Subcutaneous abdominal adipose tissue (tissue), 5 donors: ENCODE measurements around the gene IL2RA.

Source experiments
- H3K27ac ChIP-seq: one replicate; pipeline ENCODE4 v1.7.0; 2013; ENCODE audit warnings: low read depth, mild to moderate bottlenecking, inconsistent platforms, low read length, moderate library complexity
- H3K27me3 ChIP-seq, 5 donors: one replicate each; pipeline ENCODE4 v1.7.0; 2013; ENCODE audit warnings: low read length in 5 of 5, inconsistent platforms in 1 of 5; ENCODE audit not compliant: control insufficient read depth in 5 of 5, insufficient read depth in 4 of 5
- H3K36me3 ChIP-seq, 5 donors: one replicate each; pipeline ENCODE4 v1.7.0; 2013; ENCODE audit warnings: low read length in 5 of 5; ENCODE audit not compliant: control insufficient read depth in 5 of 5, insufficient read depth in 5 of 5
- H3K4me1 ChIP-seq, 5 donors: one replicate each; pipeline ENCODE4 v1.7.0; 2013; ENCODE audit warnings: low read length in 5 of 5, mild to moderate bottlenecking in 3 of 5, moderate library complexity in 1 of 5; ENCODE audit not compliant: control insufficient read depth in 5 of 5, insufficient read depth in 5 of 5
- H3K4me3 ChIP-seq, 5 donors: one replicate each; pipeline ENCODE4 v1.7.0; 2013; ENCODE audit warnings: low read length in 5 of 5, low read depth in 1 of 5
- H3K9ac ChIP-seq, 5 donors: one replicate each; pipeline ENCODE4 v1.7.0; 2013; ENCODE audit warnings: low read length in 5 of 5, mild to moderate bottlenecking in 4 of 5, moderate library complexity in 3 of 5
- H3K9me3 ChIP-seq, 5 donors: one replicate each; pipeline ENCODE4 v1.7.0; 2013; ENCODE audit warnings: low read length in 5 of 5; ENCODE audit not compliant: control insufficient read depth in 5 of 5
- donor health status: healthy.
- donor health status: healthy.
- donor health status: healthy.
- donor health status: healthy.
- donor health status: healthy.

The IL2RA gene

GRCh38 chr10:6098156-6098555 is 36.0 kb upstream of the IL2RA start:
- no peak overlapping the region for H3K27ac ChIP-seq
- no peaks in the 10 kb centered on the region for H3K9me3 ChIP-seq
- no peak overlapping the region for H3K9ac ChIP-seq
- no peak overlapping the region for H3K4me3 ChIP-seq
- peaks cover 16 to 49% (median 33%) of the 10 kb centered on the region in 5 donors for H3K36me3 ChIP-seq
- H3K27me3 ChIP-seq = no peaks in the 10 kb centered on the region
- peaks cover 5 to 36% (median 30%) of the 10 kb centered on the region in 5 donors for H3K4me1 ChIP-seq

DNA sequence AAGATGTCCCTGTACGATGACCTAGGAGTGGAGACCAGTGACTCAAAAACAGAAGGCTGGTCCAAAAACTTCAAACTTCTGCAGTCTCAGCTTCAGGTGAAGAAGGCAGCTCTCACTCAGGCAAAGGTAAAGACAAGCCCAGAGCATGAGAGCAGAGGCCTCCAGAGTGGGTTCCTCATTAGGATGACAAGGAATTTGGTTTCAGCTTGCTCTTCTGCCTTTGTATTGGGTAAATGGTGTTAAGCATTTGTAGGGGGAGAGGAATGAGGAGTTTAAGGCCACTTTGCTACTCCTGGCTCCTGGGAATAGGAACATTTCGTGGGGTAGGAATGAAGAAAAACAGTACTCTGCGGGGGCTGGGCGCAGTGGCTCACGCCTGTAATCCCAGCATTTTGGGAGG is 34.9 kb upstream of the IL2RA start:
- Histone ChIP-seq H3K36me3 (peaks cover 12 to 39% (median 25%) of the 10 kb centered on the region in 5 donors), H3K27ac (no peak overlapping the region), H3K4me3 (no peak overlapping the region), H3K9me3 (no peaks in the 10 kb centered on the region), H3K9ac (no peak overlapping the region), H3K4me1 (peaks cover 7 to 47% (median 41%) of the 10 kb centered on the region in 5 donors), H3K27me3 (no peaks in the 10 kb centered on the region)

GRCh38 chr10:6095810-6096570 is 33.8 kb upstream of the IL2RA start:
- peaks cover 6 to 28% (median 14%) of the 10 kb centered on the region in 5 donors for H3K36me3 ChIP-seq
- H3K27ac ChIP-seq = peak overlapping the region; percentile 67
- peak overlapping the region in 4 of 5 donors; percentile 20 to 42 (median 24) for H3K4me3 ChIP-seq
- no peaks in the 10 kb centered on the region for H3K9me3 ChIP-seq
- peaks cover 9 to 58% (median 52%) of the 10 kb centered on the region in 5 donors for H3K4me1 ChIP-seq
- H3K27me3 ChIP-seq = no peaks in the 10 kb centered on the region
- peak overlapping the region in 4 of 5 donors; percentile 3 to 51 (median 34) for H3K9ac ChIP-seq

- H3K4me1 ChIP-seq = peaks cover 19 to 78% (median 70%) of the 10 kb centered on the region in 5 donors
Measured at GRCh38 chr10:6092731-6093130, 30.6 kb upstream of the IL2RA start.

DNA sequence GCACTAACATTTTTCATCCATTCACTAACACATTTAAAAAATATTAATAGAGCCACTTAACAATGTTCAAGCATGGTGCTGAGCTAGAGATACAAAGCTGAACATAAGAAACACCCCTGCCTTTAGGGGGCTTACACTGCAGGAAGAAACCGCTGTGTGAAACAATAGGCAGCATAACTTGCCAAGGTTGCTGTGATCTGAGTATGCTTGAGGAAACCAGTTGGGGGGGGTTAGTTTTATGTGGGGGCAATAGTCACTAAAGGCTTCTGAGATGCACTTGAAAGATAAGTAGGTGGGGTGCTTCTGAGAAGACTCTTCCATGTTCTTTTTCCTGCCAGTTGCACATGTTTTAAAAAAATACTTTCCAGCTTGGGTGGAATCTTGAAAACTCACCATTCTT is 29.5 kb upstream of the IL2RA start:
- Histone ChIP-seq H3K27me3 (no peaks in the 10 kb centered on the region), H3K27ac (peak overlapping the region; percentile 60), H3K4me3 (no peak overlapping the region), H3K9ac (peak overlapping the region in 1 of 5 donors; percentile 4), H3K36me3 (no peaks in the 10 kb centered on the region), H3K4me1 (peaks cover 19 to 75% (median 69%) of the 10 kb centered on the region in 5 donors), H3K9me3 (no peaks in the 10 kb centered on the region)

More at GRCh38 chr10:6092731-6093130, 30.6 kb upstream of the IL2RA start:
- H3K9me3 ChIP-seq = no peaks in the 10 kb centered on the region
- H3K27me3 ChIP-seq = no peaks in the 10 kb centered on the region
- H3K36me3 ChIP-seq = peaks cover 2 to 9% (median 8%) of the 10 kb centered on the region in 5 donors
- H3K27ac ChIP-seq = peak overlapping the region; percentile 60
- H3K9ac ChIP-seq = peak overlapping the region in 1 of 5 donors; percentile 35
- no peak overlapping the region for H3K4me3 ChIP-seq

DNA sequence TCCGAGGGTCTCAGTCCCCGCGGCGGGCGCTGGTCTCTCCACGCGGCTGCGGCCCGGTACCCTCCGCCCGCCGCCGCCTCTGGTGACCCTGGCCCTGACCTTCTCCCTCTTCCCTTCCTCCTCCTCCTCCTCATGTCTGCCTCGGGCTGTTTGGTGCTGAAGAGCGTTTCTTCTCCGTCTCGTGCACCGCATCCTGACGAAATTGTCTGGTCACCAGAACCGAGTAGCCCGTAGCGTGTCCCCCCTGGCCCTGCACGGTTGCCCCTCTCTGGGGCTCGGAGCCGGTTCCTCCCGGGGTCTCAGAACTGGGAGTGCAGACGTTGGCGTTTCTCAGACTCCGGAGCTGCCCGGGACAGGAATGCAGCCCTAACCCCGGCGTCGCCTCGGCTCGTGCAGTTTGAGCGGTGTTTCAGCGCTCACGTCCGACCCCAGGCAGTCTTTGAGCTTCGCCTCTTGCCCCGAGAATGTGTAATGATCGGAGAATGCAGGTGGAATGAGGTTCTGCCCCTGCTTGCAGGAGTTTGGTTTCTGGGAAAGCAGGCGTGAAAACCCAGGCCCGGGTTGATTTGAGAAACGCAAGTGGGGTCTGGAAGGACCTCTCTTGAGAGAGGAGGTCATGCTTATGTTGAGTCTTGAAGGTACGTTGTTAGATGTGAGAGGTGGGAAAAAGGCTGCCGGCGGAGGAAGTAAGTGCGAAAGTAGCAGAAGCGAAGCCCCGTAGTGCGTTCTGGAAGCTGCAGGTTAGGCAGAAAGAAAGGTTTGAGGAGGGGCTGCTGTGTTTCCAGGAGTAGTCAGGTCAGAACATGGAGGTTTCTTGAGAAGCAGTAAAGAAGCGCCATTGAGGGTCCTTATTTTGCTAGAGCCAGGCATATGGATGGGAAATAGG is 27.4 kb upstream of the IL2RA start:
- H3K27me3 ChIP-seq = no peaks in the 10 kb centered on the region
- H3K27ac ChIP-seq = peak overlapping the region; percentile 74
- peaks cover 18 to 62% (median 56%) of the 10 kb centered on the region in 5 donors for H3K4me1 ChIP-seq
- peak overlapping the region; percentile 86 to 96 (median 94) for H3K9ac ChIP-seq
- no peaks in the 10 kb centered on the region for H3K9me3 ChIP-seq
- H3K36me3 ChIP-seq = no peaks in the 10 kb centered on the region
- peak overlapping the region; percentile 78 to 95 (median 89) for H3K4me3 ChIP-seq

GRCh38 chr10:6088721-6089333 is 26.7 kb upstream of the IL2RA start, which contains the start of gene RBM17:
TSS of gene RBM17 (plus strand) at chr10:6089034. CDS start at chr10:6097066, 8,032 bp downstream.
- H3K4me3 ChIP-seq = peak within 1 kb of the TSS; percentile 78 to 95 (median 89)

GRCh38 chr10:6086375-6087233 is 24.4 kb upstream of the IL2RA start:
- Histone ChIP-seq H3K4me1 (peaks cover 22 to 55% (median 53%) of the 10 kb centered on the region in 5 donors), H3K27me3 (no peaks in the 10 kb centered on the region), H3K9ac (peak overlapping the region in 1 of 5 donors; percentile 26), H3K4me3 (peak overlapping the region in 4 of 5 donors; percentile 26 to 48 (median 36)), H3K9me3 (no peaks in the 10 kb centered on the region), H3K36me3 (no peaks in the 10 kb centered on the region), H3K27ac (peak overlapping the region; percentile 23)

More at GRCh38 chr10:6088721-6089333, 26.7 kb upstream of the IL2RA start, which contains the start of gene RBM17:
- no peaks in the 10 kb centered on the region for H3K9me3 ChIP-seq
- H3K27ac ChIP-seq = peak within 1 kb of the TSS; percentile 74
- H3K27me3 ChIP-seq = no peaks in the 10 kb centered on the region
- H3K4me1 ChIP-seq = peaks cover 21 to 60% (median 55%) of the 10 kb centered on the region in 5 donors
- H3K9ac ChIP-seq = peak within 1 kb of the TSS; percentile 86 to 96 (median 94)
- H3K36me3 ChIP-seq = no peaks in the 10 kb centered on the region
